ENCODE measurements around the gene HS6ST2. TPM values are rescaled to one million over a fixed set of nuclear protein-coding genes. Genes with fewer than 3 reads are reported as not detected.

HS6ST2 gene
- total RNA-seq, 2 experiments from 2014 or later = 0.75 to 0.81 TPM

GRCh38 chrX:132610536-132610935 lies 347.9 kb downstream of the HS6ST2 start:
- Mint-ChIP-seq H3K4me3 (no peak overlapping the region), H3K27ac (no peak overlapping the region), H3K27me3 (peaks cover 3% of the 10 kb centered on the region), H3K9me3 (no peaks in the 10 kb centered on the region), H3K36me3 (no peaks in the 10 kb centered on the region), H3K4me1 (ENCODE audit: low read depth) (no peaks in the 10 kb centered on the region)
- POLR2A ChIA-PET = no interaction called here
- intact Hi-C loops (cut with micrococcal nuclease) = loop anchor here (5.0 kb wide), 1 partner anchor 768 kb away; no protein-coding TSS in a partner anchor
- DNase-seq = no peak
- CTCF ChIA-PET = interaction anchor here (1.1 kb wide), 1 partner anchor 783 kb away, joined by 3 read pairs; no protein-coding TSS in a partner anchor

- ChIA-PET POLR2A (no interaction called here), CTCF (no interaction called here)
- no peak for DNase-seq
- H3K27me3 Mint-ChIP-seq = peaks cover 3% of the 10 kb centered on the region
- no peaks in the 10 kb centered on the region for H3K36me3 Mint-ChIP-seq
- H3K4me3 Mint-ChIP-seq = no peak overlapping the region
- H3K4me1 Mint-ChIP-seq (ENCODE audit: low read depth) = no peaks in the 10 kb centered on the region
- H3K27ac Mint-ChIP-seq = no peak overlapping the region
- intact Hi-C loops (cut with micrococcal nuclease) = no loop called here
- no peaks in the 10 kb centered on the region for H3K9me3 Mint-ChIP-seq
Measured at GRCh38 chrX:132609362-132609848, 349.0 kb downstream of the HS6ST2 start.

GRCh38 chrX:132603700-132604286 lies 354.6 kb downstream of the HS6ST2 start:
- Mint-ChIP-seq H3K4me1 (ENCODE audit: low read depth) (no peaks in the 10 kb centered on the region), H3K36me3 (no peaks in the 10 kb centered on the region)
- POLR2A ChIA-PET = no interaction called here

GRCh38 chrX:132602701-132603100 lies 355.7 kb downstream of the HS6ST2 start:
- no peak for DNase-seq
- ChIA-PET POLR2A (no interaction called here), CTCF (interaction anchor here (1.0 kb wide), 1 partner anchor 28 kb away, joined by 3 read pairs; no protein-coding TSS in a partner anchor)
- no peak overlapping the region for H3K4me3 Mint-ChIP-seq
- no peak overlapping the region for H3K27ac Mint-ChIP-seq
- no peaks in the 10 kb centered on the region for H3K36me3 Mint-ChIP-seq
- H3K27me3 Mint-ChIP-seq = peaks cover 3% of the 10 kb centered on the region
- intact Hi-C loops (cut with micrococcal nuclease) = no loop called here
- H3K9me3 Mint-ChIP-seq = no peaks in the 10 kb centered on the region
- no peaks in the 10 kb centered on the region for H3K4me1 Mint-ChIP-seq (ENCODE audit: low read depth)

More at GRCh38 chrX:132603700-132604286, 354.6 kb downstream of the HS6ST2 start:
- Mint-ChIP-seq H3K4me3 (no peak overlapping the region), H3K9me3 (no peaks in the 10 kb centered on the region), H3K27ac (no peak overlapping the region), H3K27me3 (peaks cover 3% of the 10 kb centered on the region)
- CTCF ChIA-PET = interaction anchor here (0.7 to 1.7 kb wide), 2 partner anchors 11 to 64 kb away, joined by 3 to 5 read pairs; no protein-coding TSS in a partner anchor
- no peak for DNase-seq
- intact Hi-C loops (cut with micrococcal nuclease) = no loop called here

- H3K27ac Mint-ChIP-seq = no peak overlapping the region
- CTCF ChIA-PET = interaction anchor here (1.6 kb wide), 1 partner anchor 302 kb away, joined by 7 read pairs; no protein-coding TSS in a partner anchor
Measured at GRCh38 chrX:132594999-132595398, 363.4 kb downstream of the HS6ST2 start.

GRCh38 chrX:132594129-132594528 lies 364.3 kb downstream of the HS6ST2 start:
- no peaks in the 10 kb centered on the region for H3K9me3 Mint-ChIP-seq

More at GRCh38 chrX:132594999-132595398, 363.4 kb downstream of the HS6ST2 start:
- intact Hi-C loops (cut with micrococcal nuclease) = no loop called here
- no peaks in the 10 kb centered on the region for H3K36me3 Mint-ChIP-seq
- H3K27me3 Mint-ChIP-seq = no peaks in the 10 kb centered on the region
- POLR2A ChIA-PET = no interaction called here
- H3K4me1 Mint-ChIP-seq (ENCODE audit: low read depth) = no peaks in the 10 kb centered on the region
- H3K4me3 Mint-ChIP-seq = no peak overlapping the region
- no peak for DNase-seq
- no peaks in the 10 kb centered on the region for H3K9me3 Mint-ChIP-seq

GRCh38 chrX:132592880-132593279 lies 365.5 kb downstream of the HS6ST2 start:
- intact Hi-C loops (cut with micrococcal nuclease) = no loop called here
- CTCF ChIA-PET = no interaction called here
- H3K27me3 Mint-ChIP-seq = no peaks in the 10 kb centered on the region

More at GRCh38 chrX:132594129-132594528, 364.3 kb downstream of the HS6ST2 start:
- no peak overlapping the region for H3K4me3 Mint-ChIP-seq
- no peaks in the 10 kb centered on the region for H3K4me1 Mint-ChIP-seq (ENCODE audit: low read depth)
- H3K27ac Mint-ChIP-seq = no peak overlapping the region
- H3K27me3 Mint-ChIP-seq = no peaks in the 10 kb centered on the region
- intact Hi-C loops (cut with micrococcal nuclease) = no loop called here
- H3K36me3 Mint-ChIP-seq = no peaks in the 10 kb centered on the region
- no peak for DNase-seq
- ChIA-PET POLR2A (no interaction called here), CTCF (no interaction called here)

GRCh38 chrX:132591719-132592275 lies 366.6 kb downstream of the HS6ST2 start:
- no peak overlapping the region for H3K4me3 Mint-ChIP-seq
- no peak overlapping the region for H3K27ac Mint-ChIP-seq
- ChIA-PET CTCF (no interaction called here), POLR2A (no interaction called here)
- H3K36me3 Mint-ChIP-seq = no peaks in the 10 kb centered on the region
- no peaks in the 10 kb centered on the region for H3K4me1 Mint-ChIP-seq (ENCODE audit: low read depth)
- no peaks in the 10 kb centered on the region for H3K27me3 Mint-ChIP-seq
- intact Hi-C loops (cut with micrococcal nuclease) = no loop called here
- no peaks in the 10 kb centered on the region for H3K9me3 Mint-ChIP-seq
- no peak for DNase-seq

More at GRCh38 chrX:132592880-132593279, 365.5 kb downstream of the HS6ST2 start:
- no peaks in the 10 kb centered on the region for H3K4me1 Mint-ChIP-seq (ENCODE audit: low read depth)
- H3K4me3 Mint-ChIP-seq = no peak overlapping the region
- POLR2A ChIA-PET = no interaction called here
- no peak overlapping the region for H3K27ac Mint-ChIP-seq
- H3K36me3 Mint-ChIP-seq = no peaks in the 10 kb centered on the region
- no peaks in the 10 kb centered on the region for H3K9me3 Mint-ChIP-seq
- no peak for DNase-seq

- Mint-ChIP-seq H3K9me3 (no peaks in the 10 kb centered on the region), H3K27me3 (no peaks in the 10 kb centered on the region), H3K4me3 (no peak overlapping the region), H3K4me1 (ENCODE audit: low read depth) (no peaks in the 10 kb centered on the region), H3K27ac (no peak overlapping the region), H3K36me3 (no peaks in the 10 kb centered on the region)
- POLR2A ChIA-PET = no interaction called here
- CTCF ChIA-PET = interaction anchor here (1.0 kb wide), 1 partner anchor 288 kb away, joined by 3 read pairs; no protein-coding TSS in a partner anchor
- no peak for DNase-seq
- intact Hi-C loops (cut with micrococcal nuclease) = no loop called here
Measured at GRCh38 chrX:132590350-132591026, 367.9 kb downstream of the HS6ST2 start.

- H3K9me3 Mint-ChIP-seq = no peaks in the 10 kb centered on the region
- intact Hi-C loops (cut with micrococcal nuclease) = no loop called here
- no peak overlapping the region for H3K27ac Mint-ChIP-seq
- no peak overlapping the region for H3K4me3 Mint-ChIP-seq
- DNase-seq = no peak
- CTCF ChIA-PET = no interaction called here
- POLR2A ChIA-PET = no interaction called here
- H3K4me1 Mint-ChIP-seq (ENCODE audit: low read depth) = peaks cover 3% of the 10 kb centered on the region
- H3K27me3 Mint-ChIP-seq = no peaks in the 10 kb centered on the region
- H3K36me3 Mint-ChIP-seq = no peaks in the 10 kb centered on the region
Measured at GRCh38 chrX:132584936-132585335, 373.5 kb downstream of the HS6ST2 start.

- Mint-ChIP-seq H3K27me3 (no peaks in the 10 kb centered on the region), H3K27ac (no peak overlapping the region), H3K4me3 (no peak overlapping the region), H3K36me3 (no peaks in the 10 kb centered on the region), H3K4me1 (ENCODE audit: low read depth) (peaks cover under 1% of the 10 kb centered on the region), H3K9me3 (no peaks in the 10 kb centered on the region)
- ChIA-PET POLR2A (no interaction called here), CTCF (no interaction called here)
- intact Hi-C loops (cut with micrococcal nuclease) = no loop called here
- no peak for DNase-seq
Measured at GRCh38 chrX:132576939-132577338, 381.5 kb downstream of the HS6ST2 start.

All from activated CD4-positive, alpha-beta memory T cell treated with anti-CD3 and anti-CD28 coated beads for 36 hours (primary cell).